C1 segment of cervical spinal cord (tissue), 14 donors: ENCODE measurements around the gene CTSA.
"Not testable (repeated sequence)": the region's sequence is repeated elsewhere in the genome, so short reads cannot be mapped to it uniquely, and the experiment has no call there.

Experiments
- DNase-seq, 14 donors: peaks; one replicate each; lab custom pipeline; 2025; lab: John Stamatoyannopoulos, UW

The CTSA gene

GRCh38 chr20:45917790-45918141, 26.6 kb downstream of the CTSA start:
- DNase-seq, result no peak

- no peak for DNase-seq
Observed at GRCh38 chr20:45918182-45918737, 27.1 kb downstream of the CTSA start.

- no peak for DNase-seq
Observed at GRCh38 chr20:45918779-45919537, 27.8 kb downstream of the CTSA start.

- DNase-seq, result no peak
Observed at GRCh38 chr20:45919542-45920399, 28.6 kb downstream of the CTSA start.

GRCh38 chr20:45920462-45921336, 29.6 kb downstream of the CTSA start:
- DNase-seq, result no peak

GRCh38 chr20:45921337-45922189, 30.4 kb downstream of the CTSA start:
- no peak for DNase-seq

GRCh38 chr20:45924391-45925261, 33.5 kb downstream of the CTSA start:
- peak in 4 of 14 donors; percentile 11 to 17 (median 13) for DNase-seq

GRCh38 chr20:45925821-45926506, 34.8 kb downstream of the CTSA start:
- no peak for DNase-seq

GRCh38 chr20:45926731-45927070, 35.6 kb downstream of the CTSA start:
- no peak for DNase-seq

- no peak for DNase-seq
Observed at GRCh38 chr20:45927071-45927878, 36.1 kb downstream of the CTSA start.

GRCh38 chr20:45931680-45932079, 40.5 kb downstream of the CTSA start:
- DNase-seq, result not testable (repeated sequence)

GRCh38 chr20:45933266-45934045, 42.3 kb downstream of the CTSA start:
- peak in 12 of 14 donors; percentile 21 to 87 (median 58) for DNase-seq

GRCh38 chr20:45934046-45934585, 43.0 kb downstream of the CTSA start:
- DNase-seq, result peak in 4 of 14 donors; percentile 80 to 89 (median 86)

GRCh38 chr20:45934586-45935415, 43.7 kb downstream of the CTSA start, which contains the start of gene PCIF1:
PCIF1 (plus strand) TSS chr20:45934683; CDS start chr20:45939000, 4,317 bp downstream.
- peak; percentile 80 to 98 (median 96) for DNase-seq

- DNase-seq, result peak in 1 of 14 donors; percentile 41
Observed at GRCh38 chr20:45935416-45936046, 44.4 kb downstream of the CTSA start.
